Measurements from ENCODE around the gene INAFM1.

INAFM1 gene

GRCh38 chr19:47312366-47313006 lies 37.8 kb downstream of the INAFM1 start:
- no peak for DNase-seq

- no peak for DNase-seq
Measured at GRCh38 chr19:47313754-47314295, 39.1 kb downstream of the INAFM1 start.

- peak; percentile 96 to 99 for DNase-seq
Measured at GRCh38 chr19:47315125-47315821, 40.6 kb downstream of the INAFM1 start.

- DNase-seq, result no peak
Measured at GRCh38 chr19:47316513-47316912, 41.8 kb downstream of the INAFM1 start.

- DNase-seq, result no peak
Measured at GRCh38 chr19:47319923-47320871, 45.5 kb downstream of the INAFM1 start.

GRCh38 chr19:47321630-47322029 lies 46.9 kb downstream of the INAFM1 start:
- peak in 1 of 2 donors; percentile 70 for DNase-seq

GRCh38 chr19:47322058-47322457 lies 47.4 kb downstream of the INAFM1 start:
- DNase-seq, result peak; percentile 81 to 96

- DNase-seq, result no peak
Measured at GRCh38 chr19:47323409-47323808, 48.7 kb downstream of the INAFM1 start.

- no peak for DNase-seq
Measured at GRCh38 chr19:47323872-47324271, 49.2 kb downstream of the INAFM1 start.

GRCh38 chr19:47324502-47324901 lies 49.8 kb downstream of the INAFM1 start:
- peak; percentile 85 to 94 for DNase-seq

All from inflammatory macrophage treated with lipopolysaccharide for 1 hour (primary cell).